HG03354 (cell line): ENCODE results near the gene SKP1.

ENCODE experiments used
- ATAC-seq: cut with Tn5 transposase; IDR thresholded peaks from one replicate; pipeline ENCODE4 v1.9.1; 2021; ENCODE audit warnings: mild to moderate bottlenecking; ENCODE audit not compliant: unreplicated experiment, poor library complexity, severe bottlenecking

The SKP1 gene

DNA sequence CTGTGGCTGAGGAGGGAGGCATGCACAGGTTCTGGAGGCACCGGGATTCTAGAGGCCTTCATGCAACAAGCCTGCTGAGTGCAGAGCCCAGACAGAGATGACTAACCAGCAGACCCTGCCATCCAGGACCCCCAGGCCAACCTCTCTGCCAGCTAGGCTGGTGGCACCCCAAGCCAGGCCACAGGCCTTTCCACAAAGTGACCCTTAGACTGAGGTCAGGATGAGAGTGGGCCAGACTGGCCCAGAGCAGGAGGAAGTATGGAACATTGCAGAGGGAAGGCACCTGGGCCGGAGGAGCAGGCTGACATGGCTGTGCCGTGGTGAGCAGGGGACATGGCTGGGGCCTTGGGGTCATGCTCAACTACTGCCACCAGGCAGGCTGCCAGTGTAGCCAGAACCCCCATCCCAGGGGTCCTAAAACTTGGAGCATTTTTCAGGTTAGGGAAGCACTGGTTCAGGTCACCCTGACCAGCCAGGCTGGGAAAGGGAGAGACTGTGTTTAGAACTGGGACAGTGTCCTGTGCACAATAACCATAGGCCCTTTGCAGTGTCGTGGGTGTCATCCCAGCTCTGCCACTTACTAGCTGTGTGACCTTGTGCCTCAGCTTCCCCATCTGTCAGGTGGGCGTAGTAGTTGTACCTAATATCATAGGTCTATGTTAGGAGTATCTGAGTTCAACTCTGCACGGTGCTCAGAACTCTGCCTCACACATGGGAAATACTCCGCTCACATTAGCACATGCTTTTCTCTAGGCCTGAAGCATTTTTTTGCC, 45.0 kb downstream of the SKP1 start:
- ATAC-seq = no peak

DNA sequence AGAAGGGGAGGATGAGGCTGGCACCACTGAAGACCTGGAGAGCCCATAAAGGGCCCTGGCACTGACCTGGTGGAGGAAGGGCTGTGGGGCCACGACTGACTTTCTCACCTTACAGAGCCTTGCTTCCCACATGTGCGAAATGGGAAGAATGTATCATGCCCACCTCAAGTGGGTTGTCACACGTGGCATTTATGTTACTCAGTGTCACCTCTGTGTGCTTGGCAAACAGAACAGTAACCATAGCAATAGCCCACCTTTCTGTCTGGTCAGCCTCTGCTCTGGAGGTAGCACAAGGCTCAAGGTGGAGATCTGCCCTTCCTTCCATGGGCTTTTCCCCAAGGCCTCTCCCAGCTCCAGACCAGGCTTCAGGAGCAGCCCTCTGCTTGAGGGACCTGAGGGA, 45.6 kb downstream of the SKP1 start:
- no peak for ATAC-seq

DNA sequence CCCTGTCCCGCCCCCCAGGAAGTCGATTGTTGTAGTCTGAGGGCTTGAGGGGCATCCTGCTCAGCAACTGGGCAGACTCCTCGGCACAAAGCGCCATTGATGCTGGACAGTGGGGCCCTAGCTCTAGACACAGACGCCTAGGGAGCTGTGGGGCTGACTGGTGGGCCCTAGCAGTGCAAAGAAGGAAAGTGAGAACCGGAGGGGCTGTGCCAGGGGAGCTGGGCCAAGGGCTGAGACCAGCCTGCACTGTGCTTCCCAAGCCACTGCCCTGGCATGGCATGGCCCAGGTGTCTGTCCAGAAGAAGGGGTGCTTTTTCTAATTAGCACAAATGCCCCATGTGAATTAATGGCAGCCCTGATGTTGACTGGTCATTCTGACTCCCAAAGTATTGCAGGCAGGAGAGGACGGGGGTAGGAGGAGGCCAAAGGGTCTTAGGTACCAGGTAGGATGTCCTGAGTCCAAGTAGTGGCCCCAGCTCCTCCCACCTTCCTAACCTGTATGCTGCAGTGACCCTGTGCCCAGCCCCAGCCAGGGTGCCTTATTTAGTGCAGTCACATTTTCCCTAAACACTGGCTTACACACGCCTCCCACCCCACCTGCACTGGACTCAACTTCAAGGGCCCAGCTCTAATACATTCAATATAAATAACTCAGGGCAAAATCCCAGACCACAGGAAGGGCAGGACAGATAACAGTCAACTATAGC, 46.4 kb downstream of the SKP1 start:
- ATAC-seq = no peak

DNA sequence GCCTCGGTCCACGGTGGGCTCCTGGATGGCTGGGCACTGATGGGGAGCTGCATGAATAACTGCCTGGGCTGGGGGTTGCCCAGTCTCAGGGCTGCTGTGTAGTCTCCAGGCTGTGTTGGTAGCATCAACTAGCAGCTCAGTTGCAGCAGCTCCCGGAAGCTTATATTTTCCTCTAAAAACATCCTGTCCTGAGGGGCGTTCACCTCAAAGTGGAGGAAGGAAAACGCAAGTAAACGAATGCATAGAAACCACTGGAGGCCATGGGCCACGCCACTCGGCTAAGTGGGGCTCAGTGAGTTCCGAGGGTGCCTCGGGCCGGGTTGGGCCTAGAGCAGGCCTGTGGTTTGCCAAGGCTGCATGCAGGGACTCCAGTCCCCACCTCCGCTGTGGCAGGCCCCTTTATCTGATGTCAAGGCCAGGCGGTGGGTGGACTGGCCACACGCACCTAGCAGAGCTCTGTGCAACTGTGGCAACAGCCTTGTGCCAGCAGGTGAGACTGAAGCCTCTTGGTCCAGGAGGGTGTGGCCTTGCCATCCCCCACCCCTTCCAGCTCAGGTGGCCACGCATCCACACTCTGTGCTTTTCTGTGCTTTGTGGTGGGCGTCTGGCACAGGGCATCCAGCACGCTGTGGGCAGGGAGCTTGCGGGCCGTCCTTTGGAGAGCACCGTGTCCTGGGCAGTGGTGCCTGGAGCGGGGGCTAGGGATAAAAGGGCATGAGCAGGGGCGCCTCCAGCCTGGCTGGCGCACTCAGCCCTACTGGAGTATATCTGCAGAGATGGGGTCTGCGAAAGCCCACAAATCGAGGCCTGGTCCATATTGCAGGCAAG, 47.1 kb downstream of the SKP1 start:
- ATAC-seq = no peak

DNA sequence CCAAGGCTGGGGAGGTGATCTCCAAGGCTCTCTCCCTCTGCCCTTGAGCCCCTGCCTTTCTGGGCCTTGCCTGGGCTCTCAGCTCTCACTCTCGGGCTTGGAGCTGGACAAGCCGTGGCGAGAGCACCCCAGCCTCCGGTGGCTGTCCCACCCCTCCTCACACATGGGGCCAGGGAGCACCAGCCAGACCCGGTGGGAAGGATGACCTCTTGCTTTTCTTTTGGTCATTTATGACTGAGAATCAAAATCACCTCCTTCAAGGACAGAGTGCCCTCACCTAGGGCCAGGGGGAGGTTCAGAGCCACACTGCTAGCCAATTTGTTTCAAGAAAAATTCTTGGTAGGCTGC, 48.1 kb downstream of the SKP1 start:
- no peak for ATAC-seq

DNA sequence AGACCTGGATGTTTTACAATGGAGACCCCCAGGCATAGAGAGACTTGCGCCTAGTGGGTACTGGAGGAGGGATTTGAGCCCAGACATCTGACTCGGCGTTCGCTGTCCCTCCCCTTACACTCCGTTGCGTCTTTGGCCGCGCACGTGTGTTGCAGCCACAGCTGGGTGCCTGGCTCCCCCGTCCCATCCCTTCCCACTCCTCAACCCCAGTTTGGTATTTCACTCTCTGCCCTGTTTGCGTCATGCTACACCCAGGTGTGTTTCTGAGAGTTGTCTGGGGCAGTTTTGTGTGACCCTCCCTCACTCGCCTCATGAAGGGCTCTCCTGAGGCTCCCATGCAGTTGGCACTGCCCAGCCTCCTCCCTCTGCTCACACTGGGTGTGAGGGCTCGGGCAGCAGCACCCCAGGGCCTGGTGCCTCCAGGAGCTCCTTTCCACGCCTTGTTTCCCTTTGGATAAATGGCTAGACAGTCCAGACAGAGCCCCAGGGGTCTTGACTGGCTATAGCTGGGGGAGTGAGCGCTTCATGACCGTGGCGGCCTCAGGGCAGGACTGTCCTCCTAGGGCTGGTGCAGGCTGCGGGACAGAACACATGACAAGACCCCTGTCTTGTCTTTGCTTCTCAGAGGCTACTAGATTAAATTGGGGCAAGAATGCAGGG, 48.6 kb downstream of the SKP1 start:
- ATAC-seq = no peak

DNA sequence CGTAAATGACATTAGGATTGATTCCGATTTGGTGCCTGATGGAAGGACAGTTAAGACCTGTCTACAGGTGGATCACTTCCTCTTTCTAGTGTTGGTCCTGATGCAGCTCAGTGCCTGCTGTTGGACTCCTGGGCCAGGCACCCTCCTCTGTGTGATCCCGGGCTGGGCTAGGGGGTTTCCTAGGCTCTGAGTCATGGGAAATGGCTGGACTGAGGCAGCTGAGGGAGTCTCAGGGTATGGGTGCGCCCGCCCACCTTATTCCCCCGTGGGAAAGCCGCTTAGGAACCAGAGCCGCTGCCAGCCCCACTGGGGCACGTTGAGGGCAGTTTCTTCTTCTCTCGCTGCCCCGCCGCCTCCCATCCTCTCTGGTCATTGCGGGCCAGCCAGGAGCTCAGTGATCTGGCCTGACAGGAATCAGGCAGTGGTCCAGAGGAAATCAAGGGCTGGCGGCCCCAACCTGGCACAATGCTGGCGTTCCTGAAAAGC, 49.3 kb downstream of the SKP1 start:
- ATAC-seq = no peak

DNA sequence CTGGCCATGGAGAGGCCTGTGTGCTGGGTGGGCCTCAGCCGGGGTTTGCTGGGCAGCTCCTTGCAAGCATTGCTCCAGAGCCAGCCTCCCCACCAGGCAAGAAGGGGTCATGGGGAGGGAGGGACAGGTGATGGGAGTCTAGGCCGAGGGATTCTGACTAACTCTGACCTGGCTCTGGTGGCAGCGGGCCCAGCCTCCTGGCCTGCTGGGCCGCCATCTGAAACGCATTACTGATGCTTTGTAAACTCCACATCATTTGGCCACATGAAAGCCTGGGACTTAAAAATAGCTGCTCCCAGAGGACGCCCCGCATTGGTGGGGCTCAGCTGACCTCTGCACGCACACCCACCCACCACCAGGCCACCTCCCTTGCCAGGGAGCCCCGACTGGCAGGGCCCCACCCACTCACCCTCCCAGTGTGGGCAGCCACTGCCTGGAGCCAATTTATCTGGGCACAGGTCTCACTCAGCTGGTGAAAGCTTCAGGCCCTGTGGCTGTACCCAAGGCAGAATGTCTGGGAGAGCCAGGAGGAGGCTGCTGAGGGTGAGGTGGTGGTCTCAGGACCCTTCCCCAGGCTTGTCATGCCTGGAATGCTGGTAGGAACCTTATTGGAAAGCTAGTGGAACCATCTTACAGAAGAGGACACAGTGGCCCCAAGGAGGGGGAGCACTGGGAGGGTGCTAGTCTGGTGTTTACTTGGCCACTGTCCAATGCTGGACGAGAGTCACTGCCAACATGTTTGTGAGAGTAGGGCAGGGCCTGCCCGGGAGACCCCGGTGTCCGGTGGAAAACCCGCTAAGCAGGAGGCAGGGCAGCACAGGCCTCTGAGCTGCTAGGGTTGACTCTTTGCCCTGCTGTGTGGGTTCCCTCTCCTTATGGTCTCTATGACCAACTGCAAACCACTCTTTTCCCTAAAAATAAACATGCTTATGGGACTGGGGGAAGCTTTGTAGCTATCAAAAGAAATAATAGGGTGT, 51.4 kb downstream of the SKP1 start:
- no peak for ATAC-seq

DNA sequence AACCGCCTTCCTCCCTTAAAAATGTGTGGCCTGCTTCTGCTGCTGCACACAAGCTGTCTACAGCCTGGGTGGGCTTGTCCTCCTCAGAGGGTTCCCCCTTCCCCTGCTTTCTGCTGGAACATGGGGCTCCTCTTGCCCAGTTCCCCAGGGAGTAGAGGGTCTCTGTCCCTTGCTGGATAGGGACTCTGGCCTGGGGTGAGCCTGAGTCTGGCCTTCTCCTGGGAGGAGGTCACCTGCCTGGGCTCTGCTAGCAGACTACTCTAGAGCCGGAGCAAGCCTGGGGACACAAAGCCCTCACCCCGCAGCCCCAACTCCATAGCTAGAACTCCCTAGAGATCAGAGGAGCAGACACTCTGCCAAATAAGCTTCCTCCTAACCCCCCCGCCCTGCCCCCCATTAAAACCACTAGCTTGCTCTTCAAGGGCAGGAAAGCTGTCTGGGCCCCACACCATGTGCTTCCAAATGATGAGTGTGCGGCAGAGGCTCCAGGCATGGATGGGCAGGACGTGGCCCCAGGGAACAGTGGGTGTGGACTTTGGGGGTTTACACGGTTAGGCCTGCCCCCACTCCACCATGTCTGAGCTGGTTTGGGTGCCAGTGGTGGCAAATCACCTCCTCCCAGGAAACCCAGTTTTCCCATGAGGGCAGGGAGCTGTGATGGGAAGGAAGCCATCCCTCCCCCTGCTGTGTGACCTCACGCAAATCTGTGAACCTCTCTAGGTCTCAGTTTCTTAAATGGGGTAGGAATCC, 52.3 kb downstream of the SKP1 start:
- no peak for ATAC-seq

DNA sequence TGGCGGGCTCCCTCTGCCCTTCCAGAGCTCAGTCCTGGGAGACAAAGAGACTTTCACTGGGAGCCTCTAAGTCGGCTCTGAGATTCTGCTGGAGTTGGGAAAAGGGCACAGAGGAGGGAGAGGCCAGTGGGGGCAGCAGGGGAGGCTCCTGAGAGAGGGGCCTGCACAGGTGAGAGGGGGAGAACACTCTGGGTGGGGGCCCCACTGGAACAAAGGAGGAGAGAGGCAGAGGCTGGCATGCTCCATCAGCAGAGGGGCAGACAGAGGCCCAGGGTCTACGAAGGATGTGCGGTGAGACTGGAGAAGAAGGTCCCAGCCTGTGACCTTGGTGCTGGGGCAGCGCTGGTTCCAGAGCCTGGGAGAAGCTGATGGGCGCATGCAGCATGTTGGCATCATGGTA, 53.4 kb downstream of the SKP1 start:
- ATAC-seq = no peak

DNA sequence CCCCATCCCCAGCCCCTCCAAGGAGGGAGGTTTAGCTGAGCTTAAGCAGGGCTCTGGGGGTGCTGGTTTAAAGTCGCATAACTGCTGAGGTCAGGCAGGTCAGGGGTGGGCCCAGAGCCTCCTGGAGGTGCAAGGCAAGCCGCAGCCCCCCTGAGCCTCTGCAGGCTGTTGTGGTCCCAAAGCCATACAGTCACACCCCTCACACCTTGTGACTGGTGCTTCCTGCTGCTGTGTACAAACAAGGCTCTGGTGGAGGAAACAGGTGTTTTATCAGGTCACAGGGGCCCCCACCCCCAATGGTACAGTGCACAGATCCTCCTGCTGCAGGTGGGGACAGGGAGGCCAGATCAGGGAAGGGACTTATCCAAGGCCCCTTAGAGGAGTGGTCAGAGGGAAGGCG, 54.2 kb downstream of the SKP1 start:
- no peak for ATAC-seq

DNA sequence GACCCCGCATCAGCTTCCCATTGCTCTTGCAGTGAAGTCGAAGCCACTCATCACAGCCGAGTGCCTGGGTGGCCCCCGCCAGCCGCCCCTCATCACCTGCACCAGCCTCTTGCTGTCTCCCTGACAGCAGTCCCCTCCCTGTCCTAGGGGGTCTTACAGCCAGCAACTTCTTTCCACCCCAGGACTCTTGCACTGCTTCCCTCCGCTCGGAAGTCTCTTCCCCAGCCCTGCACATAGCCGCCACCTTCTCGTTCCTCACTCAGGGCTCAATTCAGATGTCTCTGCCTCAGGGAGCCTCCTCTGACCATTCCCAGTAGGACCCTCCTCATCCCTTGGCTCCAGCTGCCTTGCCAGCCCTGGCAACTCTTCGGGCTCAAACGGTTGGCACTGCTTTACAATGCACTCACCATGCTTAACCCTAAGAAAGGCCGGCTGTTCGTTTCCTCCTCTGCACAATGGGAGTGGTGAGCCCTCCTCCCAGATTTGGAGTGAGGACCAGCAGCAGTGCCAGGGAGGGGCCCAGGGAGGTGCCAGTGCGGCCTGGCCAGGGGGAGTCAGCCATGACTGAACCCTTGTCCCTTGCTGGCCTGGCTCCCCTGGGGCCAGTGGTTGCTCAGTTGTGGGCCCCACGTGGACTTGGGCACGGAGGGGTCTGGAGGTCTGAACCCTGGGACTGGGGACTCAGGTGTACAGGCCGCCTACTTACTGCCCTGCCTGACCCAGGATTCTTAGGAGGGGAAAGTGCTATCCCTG, 56.2 kb downstream of the SKP1 start:
- no peak for ATAC-seq

DNA sequence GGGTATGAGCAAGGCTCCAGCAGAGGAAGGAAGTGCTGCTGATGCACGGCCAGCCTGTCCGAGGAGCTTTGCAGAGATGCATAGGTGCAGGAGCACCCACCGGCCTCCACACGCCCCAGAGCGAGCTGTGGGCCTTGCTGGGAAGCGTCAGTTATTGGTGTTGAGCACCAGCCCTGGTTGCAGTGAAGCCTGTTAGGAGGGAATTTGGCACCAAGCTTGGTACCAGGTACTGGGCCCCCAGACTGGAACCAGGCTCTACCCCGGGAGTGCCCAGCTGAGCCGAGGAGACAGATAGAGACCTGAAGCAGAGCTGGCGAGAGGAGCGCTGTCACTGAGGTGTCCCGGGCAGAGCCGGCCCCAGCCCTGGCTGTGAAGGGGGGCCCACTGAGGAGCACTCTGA, 57.0 kb downstream of the SKP1 start:
- ATAC-seq = no peak

DNA sequence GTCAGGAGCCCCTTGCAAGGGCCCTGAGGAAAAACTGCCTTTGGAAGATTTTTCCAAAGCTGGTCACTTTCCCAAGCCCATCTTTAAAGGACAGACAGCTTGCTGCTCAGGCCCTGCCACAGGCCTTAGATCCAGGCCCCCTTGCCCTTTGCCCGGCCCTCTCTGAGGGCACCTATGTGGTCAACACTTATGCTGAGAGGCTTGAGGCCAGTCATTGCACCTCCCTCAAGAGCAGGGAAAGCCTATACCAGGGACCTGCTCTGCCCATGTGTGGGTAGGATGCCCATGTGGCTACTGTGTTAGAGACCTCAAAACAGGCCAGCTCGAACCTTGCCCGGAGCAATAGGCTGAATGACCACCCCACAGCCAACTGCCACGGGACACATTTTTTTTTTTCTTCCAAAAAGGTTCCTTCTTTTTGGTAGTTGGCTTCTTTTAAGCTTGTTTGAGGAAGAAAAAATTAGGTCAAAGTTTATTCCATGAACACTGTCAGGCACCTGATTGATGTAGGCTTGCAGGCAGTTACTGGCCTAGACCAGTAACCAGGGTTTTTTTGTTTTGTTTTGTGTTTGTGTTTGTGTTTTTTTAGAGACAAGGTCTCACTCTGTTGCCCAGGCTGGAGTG, 58.4 kb downstream of the SKP1 start:
- ATAC-seq = no peak

DNA sequence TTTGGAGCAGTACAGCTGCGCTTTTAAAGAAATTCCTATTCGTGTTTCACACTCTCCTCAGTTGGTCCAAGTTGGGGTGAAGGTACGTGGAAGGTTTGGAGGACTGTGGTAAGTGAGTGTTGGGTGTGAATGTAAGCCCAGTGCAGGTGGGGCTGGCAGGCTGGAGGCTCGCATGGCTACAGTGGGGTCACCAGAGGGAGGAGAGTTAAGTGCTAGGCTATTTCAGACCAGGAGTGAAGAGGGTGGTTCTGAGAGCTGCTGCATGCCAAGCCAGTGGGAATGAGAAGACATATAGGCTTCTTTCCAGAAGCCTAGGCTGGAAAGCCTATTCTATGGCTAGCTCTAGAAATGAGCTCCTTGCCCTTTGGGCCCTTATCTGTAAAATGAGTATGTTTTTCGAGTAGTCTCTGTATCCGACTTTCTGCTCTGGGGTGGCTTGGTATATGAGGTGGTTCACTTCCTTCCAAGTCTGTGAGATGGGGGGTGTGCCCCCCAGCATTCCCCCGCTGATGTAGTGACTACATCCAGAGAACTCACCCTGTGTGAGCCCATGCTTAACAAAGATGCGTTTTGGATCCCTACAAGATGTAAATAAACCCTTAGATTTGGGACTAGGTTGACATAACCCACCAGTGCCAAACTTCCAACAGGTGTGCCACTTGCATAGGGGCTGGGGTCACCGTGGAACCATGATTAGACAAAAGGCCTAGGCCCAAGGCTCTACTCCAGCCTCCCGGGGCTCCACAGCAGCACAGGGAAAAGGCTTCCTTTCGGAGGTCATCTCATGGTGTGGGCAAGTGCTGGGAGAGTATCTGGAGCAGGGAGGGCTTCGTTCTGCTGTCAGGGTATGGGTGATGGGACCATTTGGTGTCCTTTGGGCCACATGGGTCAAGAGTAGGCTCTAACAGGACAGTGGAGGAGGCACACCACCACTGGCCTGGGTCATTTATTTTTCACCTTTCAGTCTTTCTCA, 59.7 kb downstream of the SKP1 start:
- no peak for ATAC-seq

DNA sequence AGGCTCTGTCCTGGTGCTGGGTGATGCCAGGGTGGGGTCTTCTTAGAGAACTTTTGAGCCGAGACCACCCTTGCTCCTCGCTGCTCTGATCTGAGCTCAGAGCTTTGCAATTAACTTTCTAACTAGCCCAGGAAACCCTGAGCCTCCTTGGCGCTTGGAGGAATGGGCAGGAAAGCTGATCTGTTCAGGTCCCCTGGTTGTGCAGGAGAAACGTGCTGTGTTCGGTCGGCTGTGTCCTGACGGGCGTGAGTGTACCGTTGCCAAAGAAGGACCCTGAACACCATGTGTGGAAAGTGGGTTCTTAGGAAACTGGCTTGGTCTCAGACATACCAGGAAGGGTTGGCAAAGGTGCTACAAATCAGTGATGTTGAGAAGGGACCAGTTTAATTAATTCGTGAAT, 60.5 kb downstream of the SKP1 start:
- no peak for ATAC-seq
